ENCODE data around the gene ASB10.

Gene ASB10

DNA sequence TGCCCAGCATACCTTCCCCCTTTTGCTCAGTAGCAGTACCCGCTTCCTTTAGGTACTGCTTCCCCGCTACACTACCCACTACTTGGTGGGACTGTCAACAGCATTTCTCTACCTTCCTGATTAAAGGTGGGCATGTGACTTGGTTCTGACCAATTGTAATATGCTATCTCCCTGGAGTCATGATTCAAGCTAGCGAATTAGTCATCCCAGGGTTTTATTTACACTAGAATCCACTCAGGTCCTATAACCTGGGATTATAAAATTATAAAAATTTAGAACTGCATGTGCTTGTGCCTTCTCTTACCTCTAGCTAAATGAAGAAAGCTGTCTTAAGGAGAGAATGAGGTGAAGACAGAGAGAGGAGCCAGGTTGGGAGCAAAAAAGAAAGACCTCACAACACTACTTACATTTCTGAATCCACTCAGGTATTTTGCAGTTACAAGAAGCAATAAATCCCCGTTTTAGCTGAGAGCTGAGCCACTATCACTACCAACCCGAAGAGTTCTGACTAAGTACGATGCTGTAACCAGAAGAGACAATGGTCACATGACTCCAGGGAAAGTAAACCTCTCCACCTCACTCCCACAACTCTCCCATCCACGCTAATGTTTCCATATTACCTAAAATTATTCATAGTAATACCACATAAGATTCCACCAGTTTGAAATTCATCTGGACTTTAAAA lies 29.3 kb downstream of the ASB10 start:
- no peak for DNase-seq

DNA sequence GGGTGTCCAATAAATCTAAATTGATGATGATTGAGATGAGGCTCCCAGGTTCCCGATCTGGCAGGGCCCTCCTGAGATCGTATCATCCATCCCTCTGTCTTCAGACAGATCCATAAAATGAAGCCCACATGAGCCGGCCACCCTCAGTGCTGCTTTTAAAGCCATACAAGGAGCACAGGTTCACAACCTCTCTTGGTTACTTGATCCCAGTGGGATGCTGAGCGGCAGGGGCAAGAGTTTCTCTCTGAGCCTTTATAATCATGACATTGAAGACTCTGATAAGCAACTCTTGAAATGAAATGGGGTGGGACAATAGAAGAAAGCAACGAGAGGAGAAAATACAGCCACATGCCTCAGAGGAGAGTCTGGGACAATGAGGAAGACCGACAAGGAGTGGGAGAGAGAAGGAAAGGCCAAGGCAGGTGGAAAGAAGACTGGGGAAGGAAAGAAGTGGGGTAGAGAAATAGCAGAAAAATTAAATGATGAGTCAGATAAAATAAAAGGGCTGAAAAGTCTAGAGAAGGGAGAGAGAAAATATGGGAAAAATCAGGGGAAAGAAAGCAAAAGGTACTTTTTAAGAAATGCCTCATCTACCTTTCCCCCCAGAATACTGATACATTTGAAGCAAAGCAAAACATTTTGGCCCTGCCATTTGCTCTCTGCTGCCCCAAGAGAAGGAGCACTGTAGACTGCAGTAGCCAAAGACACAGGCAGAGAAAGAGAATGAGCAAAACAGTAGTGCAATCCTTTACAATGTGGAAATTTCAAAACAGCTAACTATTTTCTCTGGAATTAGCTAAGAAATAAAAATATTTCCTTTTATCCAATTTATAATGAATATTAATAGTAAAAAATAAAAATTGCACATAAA lies 34.2 kb downstream of the ASB10 start:
- no peak for DNase-seq

DNA sequence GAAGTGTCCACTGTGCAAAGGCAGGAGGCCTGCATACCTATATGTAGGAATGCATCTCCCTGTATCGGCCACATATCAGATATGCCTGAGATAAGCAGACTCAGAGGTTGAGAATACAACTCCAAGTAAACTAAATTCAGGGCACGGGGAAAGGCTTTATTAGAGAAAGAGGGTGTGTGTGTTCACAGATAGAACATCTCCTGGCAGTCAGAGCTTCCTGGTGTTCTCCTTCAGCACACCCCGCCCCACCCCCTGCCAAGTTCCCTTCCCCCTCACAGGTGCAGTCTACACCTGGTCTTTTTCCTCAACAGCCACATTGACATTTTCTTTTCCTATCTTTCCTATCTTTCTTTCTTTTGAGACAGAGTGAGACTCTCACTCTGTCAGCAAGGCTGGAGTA lies 36.7 kb downstream of the ASB10 start:
- no peak for DNase-seq

DNA sequence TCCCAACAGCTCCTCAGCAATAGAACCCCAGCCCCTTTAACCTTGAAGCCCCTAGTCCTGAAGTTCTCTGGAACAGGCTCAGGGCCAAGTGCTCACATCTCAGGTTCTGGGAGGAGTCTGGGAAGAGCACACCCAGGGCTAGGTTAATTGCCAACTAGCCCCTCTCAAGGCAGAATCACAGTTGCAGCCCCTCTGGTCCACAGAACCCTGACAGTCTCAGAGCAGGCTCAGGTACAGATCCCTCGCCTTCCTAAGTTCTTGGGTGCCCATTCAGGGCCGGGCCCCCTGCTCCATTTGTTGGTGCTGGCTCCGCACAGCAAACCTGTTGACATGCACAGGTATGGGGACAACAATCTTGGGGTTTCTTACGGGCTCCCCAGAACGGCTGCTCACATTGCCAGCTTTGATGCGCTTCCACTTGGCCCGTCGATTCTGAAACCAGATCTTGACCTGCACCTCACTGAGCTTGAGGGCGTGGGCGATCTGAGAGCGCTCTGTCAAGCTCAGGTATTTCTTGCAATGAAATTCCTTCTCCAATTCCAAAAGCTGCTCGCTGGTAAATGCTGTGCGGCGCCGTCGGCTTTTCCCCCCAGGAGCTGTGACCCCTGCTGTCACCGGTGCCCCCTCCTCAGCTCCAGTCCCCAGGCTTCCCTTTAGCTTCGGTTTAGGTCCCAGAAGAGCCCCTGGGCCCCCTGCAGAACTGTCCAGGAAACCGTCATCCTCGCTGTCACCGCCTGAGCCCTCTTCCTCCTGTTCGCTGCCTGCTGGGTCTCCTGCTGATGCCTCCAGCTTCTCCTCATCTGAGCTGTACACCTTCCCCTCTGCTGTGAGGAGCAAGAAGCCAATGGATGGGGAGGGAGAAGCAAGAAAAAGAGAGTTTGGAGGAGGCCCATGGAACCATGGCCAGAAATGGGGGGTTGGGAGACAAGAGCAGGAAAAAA lies 38.5 kb downstream of the ASB10 start:
- no peak for DNase-seq

DNA sequence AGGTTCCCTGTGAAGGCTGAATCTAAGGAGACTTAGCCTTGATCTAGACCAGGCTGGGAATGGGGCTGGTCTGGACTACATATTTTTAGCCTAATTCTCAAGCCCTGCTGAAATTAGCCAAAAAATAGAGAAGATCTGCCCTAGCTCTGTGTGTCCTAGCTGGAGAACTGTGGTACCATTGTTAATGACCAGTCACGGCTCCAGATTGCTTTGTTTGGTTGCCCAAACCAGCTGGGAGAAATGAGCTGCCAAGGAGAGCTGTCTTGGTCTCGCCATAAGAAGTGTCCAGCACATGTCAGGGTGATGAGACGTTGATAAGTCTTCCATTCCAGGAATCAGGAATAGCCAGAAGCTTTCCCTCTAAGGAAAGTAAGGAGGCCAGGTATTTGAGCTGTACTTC lies 40.3 kb downstream of the ASB10 start:
- no peak for DNase-seq

DNA sequence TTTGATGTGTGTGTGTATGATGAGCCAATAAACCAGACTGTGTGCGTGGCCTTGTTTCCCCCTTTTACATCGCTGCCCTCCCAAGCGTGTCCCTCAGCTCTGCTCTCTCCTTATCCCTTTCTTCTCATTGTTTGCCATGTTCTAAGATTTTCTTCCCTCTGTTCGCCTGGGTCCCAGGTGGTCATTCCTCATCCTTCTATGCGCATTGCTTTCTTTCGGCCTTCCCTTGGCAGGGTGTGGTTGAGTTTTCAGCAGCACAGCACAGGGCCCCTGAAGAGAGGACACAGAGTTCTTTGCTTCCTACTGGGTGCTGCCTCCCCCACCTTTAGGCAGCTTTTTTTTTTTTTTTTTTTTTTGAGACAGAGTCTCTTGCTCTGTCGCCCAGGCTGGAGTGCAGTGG lies 42.7 kb downstream of the ASB10 start:
- DNase-seq, result no peak

DNA sequence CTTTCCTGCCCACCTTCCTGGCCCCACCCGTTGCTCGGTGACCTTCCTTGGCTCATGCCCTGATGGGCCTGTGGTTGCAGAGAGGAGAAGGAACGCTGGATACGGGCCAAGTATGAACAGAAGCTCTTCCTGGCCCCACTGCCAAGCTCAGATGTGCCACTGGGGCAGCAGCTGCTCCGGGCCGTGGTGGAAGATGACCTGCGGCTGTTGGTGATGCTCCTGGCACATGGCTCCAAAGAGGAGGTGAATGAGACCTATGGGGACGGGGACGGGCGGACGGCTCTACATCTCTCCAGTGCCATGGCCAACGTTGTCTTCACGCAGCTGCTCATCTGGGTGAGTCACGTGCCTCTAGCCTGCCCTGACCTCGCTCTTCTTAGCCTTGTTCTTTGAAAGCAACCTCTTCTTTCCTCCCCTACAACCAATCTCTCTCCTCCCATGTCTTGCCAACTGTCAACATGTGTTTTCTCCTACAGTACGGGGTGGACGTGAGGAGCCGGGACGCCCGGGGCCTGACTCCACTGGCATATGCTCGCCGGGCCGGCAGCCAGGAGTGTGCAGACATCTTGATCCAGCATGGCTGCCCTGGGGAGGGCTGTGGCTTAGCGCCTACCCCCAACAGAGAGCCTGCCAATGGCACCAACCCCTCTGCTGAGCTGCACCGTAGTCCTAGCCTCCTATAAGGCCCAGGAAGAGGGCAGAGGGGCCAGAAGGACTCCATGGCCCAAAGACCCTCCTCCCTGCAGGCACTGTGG lies 43.6 kb downstream of the ASB10 start:
- DNase-seq, result no peak

DNA sequence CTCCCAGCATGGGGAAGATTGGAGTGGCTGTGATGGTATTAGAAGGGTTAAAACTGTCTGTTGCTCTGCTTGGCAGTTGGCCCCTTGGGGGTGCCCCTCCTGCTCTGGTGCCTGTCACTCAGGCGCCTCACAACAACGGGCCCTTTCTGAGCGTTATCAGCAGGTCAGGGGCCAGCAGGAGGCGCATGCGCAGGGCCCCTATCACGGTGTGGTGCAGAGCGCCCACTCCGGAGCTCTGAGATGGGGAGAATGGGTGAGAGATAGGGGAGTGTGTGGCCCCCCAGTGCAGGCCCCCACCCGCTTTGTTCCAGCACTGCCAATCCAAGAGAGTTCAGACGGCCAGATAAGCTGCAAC lies 44.4 kb downstream of the ASB10 start:
- no peak for DNase-seq

DNA sequence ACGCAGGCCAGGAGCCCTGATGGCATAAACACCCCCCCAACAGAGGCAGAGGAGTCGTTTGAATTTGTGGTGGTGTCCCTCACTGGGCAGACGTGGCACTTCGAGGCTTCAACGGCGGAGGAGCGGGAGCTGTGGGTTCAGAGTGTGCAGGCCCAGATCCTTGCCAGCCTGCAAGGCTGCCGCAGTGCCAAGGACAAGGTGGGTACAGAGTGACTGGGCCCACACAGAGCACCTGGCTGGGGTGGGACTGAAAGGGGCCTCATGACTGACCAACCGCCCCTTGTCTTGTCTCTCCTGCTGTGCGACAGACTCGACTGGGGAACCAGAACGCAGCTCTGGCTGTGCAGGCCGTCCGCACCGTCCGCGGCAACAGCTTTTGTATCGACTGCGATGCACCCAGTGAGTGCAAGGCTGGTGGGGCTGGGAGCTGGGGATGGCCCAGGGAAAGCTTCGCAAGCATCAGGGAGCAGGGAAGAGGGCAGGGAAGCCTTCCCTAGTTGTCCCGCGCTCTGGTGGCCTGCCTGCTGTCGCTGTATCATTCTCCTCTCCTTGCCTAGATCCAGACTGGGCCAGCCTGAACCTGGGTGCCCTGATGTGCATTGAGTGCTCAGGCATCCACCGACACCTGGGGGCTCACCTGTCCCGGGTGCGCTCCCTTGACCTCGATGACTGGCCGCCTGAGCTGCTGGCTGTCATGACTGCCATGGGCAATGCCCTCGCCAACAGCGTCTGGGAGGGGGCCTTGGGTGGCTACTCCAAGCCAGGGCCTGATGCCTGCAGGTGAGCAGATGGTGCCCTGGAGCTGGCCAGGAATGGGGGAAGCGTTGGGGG lies 45.0 kb downstream of the ASB10 start:
- DNase-seq, result no peak

DNA sequence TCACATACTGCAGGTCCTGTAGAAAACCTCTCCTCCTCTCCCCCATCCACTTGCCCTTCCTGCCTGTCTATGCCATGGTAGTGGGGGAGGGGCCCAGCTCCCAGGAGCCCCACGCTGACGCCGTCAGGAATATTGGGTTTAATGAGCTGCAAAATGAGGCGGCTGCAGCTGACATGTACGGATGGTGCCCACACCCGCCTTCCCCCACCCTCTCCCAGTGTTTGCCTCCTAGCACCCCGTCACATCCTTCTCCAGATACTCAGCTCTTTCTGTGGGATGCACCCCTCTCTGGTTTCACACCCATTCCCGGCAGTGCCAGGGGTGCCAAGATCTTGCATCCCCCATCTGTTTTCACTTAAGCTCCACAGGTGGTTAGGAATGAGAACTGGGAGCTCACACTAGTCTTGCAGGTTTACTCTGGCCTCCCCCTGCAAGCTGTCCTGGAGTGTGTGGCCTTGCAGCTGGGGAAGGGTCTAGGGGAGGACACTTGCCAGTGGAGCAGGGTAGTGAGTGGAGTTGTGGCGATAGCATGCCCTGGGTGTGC lies 45.7 kb downstream of the ASB10 start:
- no peak for DNase-seq

DNA sequence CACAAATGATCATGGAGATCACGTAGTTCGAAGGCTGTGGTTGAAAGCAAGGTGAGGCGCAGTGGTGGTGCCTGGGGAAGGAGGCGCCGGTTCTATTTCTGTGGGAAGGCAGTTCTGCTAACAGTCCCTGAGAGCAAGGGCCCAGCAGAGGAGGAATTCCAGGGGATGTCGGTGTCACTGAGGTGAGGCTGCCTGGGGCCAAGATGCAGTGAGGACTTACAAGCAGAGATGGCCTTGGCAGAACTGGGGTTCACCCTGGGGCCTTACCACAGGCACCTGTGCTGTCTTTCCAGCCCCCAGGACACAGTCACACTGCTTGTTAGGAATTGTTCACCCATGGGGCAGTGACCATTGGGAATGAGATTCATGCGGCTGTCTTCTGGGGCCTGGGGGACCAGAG lies 46.2 kb downstream of the ASB10 start:
- DNase-seq, result no peak

DNA sequence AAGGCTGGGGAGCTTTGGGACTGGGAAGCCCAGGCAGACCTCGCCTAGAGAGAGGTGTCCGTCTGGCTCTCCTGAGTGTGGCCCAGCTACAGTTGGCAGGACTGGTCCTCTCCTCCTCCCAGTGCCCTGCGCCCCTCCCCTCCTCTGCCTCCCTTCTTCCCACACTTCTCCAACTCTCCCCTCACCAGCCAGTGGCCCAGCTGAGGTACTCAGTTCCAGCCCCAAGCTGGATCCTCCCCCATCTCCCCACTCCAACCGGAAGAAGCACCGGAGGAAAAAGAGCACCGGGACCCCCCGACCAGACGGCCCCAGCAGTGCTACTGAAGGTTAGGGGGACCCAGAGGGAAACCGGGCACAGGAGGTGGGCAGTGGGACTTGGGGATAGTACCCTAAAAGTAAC lies 47.3 kb downstream of the ASB10 start:
- DNase-seq, result no peak

DNA sequence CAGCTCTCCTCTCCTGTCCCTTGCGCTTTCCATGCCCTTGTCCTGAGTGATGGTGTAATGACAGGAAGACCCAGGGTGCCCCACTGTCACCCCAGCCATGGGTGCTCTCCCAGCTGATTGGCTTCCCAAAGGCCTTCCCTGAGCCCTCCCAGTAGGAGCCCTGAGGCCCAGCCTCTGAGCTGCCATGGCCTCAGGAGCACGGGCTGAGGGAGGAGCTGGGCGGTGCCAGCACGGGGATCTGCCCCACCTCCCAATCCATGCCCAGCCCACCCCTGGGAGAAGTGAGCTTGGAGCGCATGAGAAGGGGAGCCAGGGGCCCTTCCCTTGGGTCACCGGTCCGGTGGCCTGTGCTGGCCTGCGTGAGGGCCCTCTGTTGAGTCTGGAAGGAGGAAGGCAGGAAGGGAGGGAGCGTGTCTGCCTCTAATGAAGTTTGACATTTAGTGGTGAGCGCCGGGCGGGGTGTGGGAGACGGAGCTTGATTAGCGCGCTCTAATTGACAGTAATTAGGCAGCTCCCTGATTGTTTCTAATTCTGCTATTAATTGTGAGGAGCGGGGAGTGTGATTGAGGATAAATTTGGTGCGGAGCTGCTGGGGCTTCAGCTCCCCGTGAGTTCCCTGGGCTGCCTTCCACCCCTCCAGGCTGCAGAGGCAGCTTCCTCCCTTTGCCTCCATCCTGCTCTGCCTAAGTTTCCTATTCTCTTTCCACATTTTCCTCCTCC lies 47.8 kb downstream of the ASB10 start:
- DNase-seq, result no peak

DNA sequence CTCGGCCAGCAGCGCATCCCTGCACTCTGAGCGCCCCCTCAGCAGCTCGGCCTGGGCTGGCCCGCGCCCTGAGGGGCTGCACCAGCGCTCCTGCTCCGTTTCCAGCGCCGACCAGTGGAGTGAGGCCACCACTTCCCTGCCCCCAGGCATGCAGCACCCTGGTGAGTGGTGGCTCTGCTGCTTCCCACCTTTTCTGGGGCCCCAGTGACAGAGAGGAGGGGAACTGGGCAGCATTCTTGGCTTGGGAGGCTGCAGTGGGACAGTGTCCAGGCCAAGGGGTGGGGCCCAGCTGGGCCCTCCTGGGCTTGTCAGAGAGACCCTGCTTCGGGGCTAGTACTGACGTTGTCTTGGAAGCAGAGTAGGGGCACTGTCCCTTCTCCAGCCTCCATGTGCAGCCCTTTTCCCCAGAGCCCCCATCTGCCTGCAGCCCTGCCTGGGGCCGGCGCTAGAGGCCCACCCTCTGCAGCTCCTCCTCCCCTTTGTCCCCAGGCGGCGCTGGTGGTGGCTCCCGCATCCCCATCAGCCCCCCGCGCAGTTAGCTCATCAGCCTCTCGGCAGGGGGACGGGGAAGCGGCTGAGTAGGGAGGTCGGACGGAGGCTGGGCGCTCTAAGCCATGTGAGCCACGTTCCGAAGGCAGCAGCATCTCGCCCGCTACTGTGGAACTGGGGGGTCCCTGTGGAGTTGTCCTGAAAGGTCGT lies 48.7 kb downstream of the ASB10 start:
- no peak for DNase-seq

DNA sequence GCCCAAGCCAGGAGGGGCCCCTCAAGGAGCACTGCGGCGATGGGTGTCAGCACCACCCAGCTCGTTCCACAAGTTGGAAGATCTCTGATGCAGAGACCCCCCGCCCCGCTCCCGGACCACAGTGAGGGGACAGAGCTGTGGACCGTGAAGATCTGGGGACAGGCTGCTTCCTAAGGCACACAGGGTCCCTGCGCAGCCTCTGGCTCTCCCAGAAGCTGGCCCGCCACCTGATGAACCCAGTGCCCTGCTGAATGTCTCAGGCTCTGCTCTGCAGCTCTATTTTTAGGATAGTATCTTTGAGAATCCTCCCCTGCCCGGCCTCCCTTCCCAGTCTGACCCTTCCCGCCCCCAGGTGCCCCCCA lies 49.3 kb downstream of the ASB10 start:
- no peak for DNase-seq

DNA sequence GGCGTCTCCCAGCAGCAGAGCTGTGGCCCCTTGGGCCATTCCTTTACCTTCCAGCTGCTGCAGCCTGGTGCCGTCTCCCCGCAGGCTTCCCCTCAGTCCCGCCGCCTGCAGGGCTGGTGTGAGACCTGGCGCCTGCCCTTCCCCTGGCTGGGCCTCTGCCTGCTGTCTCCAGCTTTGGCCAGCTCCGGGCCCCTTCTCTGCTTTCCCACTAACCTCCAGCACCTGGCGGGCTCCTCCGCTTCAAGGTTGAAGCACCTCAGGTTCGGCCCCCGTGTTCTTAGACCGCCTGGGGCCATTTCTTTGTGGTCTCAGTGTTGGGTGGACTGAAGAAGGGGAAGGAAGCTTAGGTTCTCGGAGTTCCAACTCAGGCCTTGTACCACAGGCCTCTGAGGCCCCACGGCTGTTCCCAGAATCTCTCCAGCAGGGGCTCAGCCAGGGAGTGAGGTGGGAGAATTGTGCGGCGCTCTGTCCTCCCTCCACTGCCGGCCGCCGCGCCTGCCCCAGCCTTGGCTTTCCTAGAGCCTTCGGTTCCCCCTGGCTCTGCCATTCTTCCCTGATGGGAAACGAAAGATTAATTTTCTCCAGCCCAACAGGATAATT lies 49.9 kb downstream of the ASB10 start:
- no peak for DNase-seq

DNA sequence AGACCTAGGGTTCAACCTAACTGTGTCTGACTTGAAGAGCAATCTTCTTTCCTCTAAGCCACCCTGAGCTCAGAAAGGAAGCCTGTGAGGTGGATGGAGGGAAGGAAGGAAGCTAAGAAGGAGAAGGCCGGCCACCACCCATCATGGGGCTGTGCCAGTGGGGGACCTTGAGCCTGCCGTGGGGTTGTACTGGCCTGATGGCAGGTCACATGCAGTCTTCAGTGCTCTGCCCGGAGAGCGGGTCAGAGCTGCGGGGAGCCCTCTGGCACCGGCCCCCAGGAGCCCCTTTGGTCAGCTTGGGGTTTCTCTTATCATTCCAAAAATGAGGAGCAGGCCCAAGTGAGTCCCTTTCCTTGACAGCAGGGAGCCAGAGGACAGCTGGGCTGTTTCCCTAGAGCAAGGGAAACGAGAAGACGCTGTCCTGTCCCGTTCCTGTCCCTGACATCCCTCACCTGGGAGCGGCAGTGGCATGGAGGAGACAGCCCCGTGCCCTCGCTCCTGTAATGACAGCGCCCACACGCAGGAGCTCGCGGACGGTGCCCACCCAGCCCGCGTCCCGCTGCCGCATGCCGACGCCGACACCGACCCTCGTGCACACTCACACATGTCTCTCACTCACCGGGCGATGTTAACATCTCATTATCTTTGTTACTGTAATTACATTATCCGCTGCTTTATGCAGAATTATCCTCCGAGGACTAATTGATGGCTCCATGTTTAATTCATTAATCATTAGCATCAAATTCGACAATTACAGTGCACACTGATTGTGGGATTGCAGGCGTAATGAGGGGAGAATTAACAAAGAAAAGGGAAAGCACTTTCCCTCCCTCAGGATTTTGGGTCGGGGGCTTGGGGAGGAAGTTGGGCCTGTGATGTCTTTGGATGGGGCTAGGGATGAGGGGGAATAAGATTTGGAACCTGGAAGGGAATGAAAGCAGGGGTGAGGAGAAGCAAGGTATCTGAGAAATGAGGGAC lies 50.9 kb downstream of the ASB10 start:
- DNase-seq, result no peak

DNA sequence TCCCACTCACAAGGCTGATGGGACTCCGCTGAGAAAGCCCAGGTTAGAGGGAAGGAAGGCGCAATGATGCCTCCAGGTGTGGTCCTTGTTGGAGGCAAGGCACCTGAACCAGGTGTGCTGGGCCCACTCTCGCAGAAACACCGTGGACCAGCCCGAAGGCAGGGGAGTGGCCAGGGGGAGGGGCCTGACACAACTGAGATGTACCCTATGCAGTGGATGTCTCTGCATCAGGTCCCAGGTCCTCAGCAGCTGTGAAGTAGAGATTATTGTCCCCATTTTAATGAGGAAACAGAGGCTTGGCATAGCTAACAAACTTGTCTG lies 51.6 kb downstream of the ASB10 start:
- no peak for DNase-seq
